Caco-2 (cell line): ENCODE data around the gene MACO1. TPM values are rescaled to one million over a fixed set of nuclear protein-coding genes. Genes with fewer than 3 reads are reported as not detected.

ENCODE experiments used
- BruUV-seq: library from RNA; stranded (reverse); fragments of 400-500 nt; replicated peaks from 2 replicates; lab custom pipeline; 2021; lab: Mats Ljungman, UMichigan
- CTCF ChIA-PET: fragments of 300-600 bp; sonication (Branson Sonifier 250); formaldehyde crosslinking; loops from one replicate; lab custom pipeline; 2022; ENCODE audit warnings: antibody characterized with exemption; lab: Charles Lee
- POLR2A ChIA-PET: fragments of 300-600 bp; sonication (Branson Sonifier 250); formaldehyde crosslinking; loops from one replicate; lab custom pipeline; 2022; ENCODE audit warnings: antibody characterized with exemption; lab: Charles Lee
- DNase-seq, 2 experiments: peaks; one replicate each; pipeline versions ENCODE4 v3.0.0 to v3.0.0-alpha.2; 2020 to 2022
- H3K27me3 ChIP-seq: replicated peaks from 2 replicates; pipeline ENCODE4 v1.6.0; 2011; ENCODE audit warnings: low read length; ENCODE audit not compliant: control insufficient read depth, insufficient read depth
- H3K36me3 ChIP-seq: 2 replicates; pipeline ENCODE4 v1.5.1; 2011; ENCODE audit warnings: low read length; ENCODE audit not compliant: control insufficient read depth, insufficient read depth
- H3K4me1 ChIP-seq: fragments of 250-450 bp; sonication (Bioruptor Pico); 2 replicates; pipeline ENCODE4 v1.5.1; 2020; ENCODE audit warnings: mild to moderate bottlenecking
- H3K4me3 ChIP-seq: 2 replicates; pipeline ENCODE4 v1.5.1; 2011; ENCODE audit warnings: low read depth, mild to moderate bottlenecking, control low read depth, low read length
- H3K9me3 ChIP-seq: fragments of 250-450 bp; sonication (Bioruptor Pico); 2 replicates; pipeline ENCODE4 v1.5.1; 2020; ENCODE audit warnings: mild to moderate bottlenecking, moderate library complexity
- H3K27ac Mint-ChIP-seq: one replicate; pipeline ENCODE4 v1.8.0; 2022; ENCODE audit warnings: mixed read lengths; ENCODE audit not compliant: unreplicated experiment
- H3K27me3 Mint-ChIP-seq: one replicate; pipeline ENCODE4 v1.8.0; 2022; ENCODE audit warnings: mixed read lengths; ENCODE audit not compliant: insufficient read depth, unreplicated experiment
- H3K36me3 Mint-ChIP-seq: one replicate; pipeline ENCODE4 v1.8.0; 2022; ENCODE audit warnings: mild to moderate bottlenecking, mixed read lengths; ENCODE audit not compliant: insufficient read depth, unreplicated experiment
- H3K4me1 Mint-ChIP-seq: one replicate; pipeline ENCODE4 v1.8.0; 2022; ENCODE audit warnings: low read depth, mixed read lengths; ENCODE audit not compliant: unreplicated experiment
- H3K4me3 Mint-ChIP-seq: one replicate; pipeline ENCODE4 v1.8.0; 2022; ENCODE audit warnings: mild to moderate bottlenecking, moderate library complexity, mixed read lengths; ENCODE audit not compliant: unreplicated experiment
- H3K9me3 Mint-ChIP-seq: one replicate; pipeline ENCODE4 v1.8.0; 2022; ENCODE audit warnings: mixed read lengths; ENCODE audit not compliant: unreplicated experiment
- intact Hi-C: fragments of 100-400 bp; cut with micrococcal nuclease; formaldehyde crosslinking; loops from one replicate; pipeline ENCODE4 v1.10.0; 2022; ENCODE audit not compliant: unreplicated experiment
- total RNA-seq: library from RNA; stranded (reverse); gene quantifications from 2 replicates; pipeline ENCODE4 v1.2.3, GENCODE V29; 2022
- TF ChIP-seq, protein P1 (sequence below), 2 experiments: fragments of 200-600 bp in 1 of 2; IDR thresholded peaks; 1 replicate in 1 of 2; 2 replicates in 1 of 2; pipeline versions ENCODE4 v1.5.1 to v1.8.0; 2011 to 2022; ENCODE audit warnings: antibody characterized with exemption in 1 of 2, control low read depth in 1 of 2, inconsistent platforms in 1 of 2, low read depth in 1 of 2, low read length in 1 of 2, mild to moderate bottlenecking in 1 of 2, moderate library complexity in 1 of 2; ENCODE audit not compliant: insufficient read depth in 1 of 2, severe bottlenecking in 1 of 2, unreplicated experiment in 1 of 2

MACO1 gene
- total RNA-seq, 1 experiment from 2014 or later, result 16.8 TPM

DNA sequence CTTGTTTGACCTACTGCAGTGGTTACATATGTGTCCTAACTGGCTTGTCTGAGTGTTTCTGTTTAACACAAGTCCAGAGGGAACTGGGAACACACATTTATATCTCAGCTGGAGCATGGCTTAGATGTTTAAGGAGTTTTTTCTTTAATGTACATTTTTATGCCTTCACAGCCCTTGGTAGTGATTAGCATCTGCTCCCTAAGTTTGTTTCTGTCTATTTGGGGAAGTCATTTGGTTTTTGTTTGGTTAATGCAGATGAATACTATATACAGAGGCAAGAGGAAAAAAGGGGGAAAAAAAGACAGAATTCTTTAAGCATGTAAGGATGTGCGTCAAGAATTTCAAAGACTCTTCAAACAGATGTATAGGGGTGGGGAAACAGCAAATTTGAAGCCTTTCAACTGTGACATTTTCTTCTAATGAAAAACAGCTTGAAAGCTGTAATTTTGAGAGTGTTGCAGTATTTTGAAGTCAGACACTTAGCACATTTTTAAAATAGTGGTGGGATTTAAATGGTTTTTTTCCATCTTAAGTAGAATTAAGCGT, 15.4 kb downstream of the MACO1 start:
- Mint-ChIP-seq H3K27ac (no peak overlapping the region), H3K9me3 (no peaks in the 10 kb centered on the region), H3K27me3 (no peaks in the 10 kb centered on the region), H3K36me3 (peaks cover 6% of the 10 kb centered on the region), H3K4me3 (no peak overlapping the region), H3K4me1 (peaks cover 10% of the 10 kb centered on the region)
- Histone ChIP-seq H3K4me1 (peaks cover 7% of the 10 kb centered on the region; the same call in 1 of the 2 replicates), H3K36me3 (no peaks in the 10 kb centered on the region), H3K27me3 (no peaks in the 10 kb centered on the region), H3K9me3 (no peaks in the 10 kb centered on the region), H3K4me3 (no peak overlapping the region)
- DNase-seq, result no peak
- intact Hi-C loops, result no loop called here
- TF ChIP-seq, protein P1, sequence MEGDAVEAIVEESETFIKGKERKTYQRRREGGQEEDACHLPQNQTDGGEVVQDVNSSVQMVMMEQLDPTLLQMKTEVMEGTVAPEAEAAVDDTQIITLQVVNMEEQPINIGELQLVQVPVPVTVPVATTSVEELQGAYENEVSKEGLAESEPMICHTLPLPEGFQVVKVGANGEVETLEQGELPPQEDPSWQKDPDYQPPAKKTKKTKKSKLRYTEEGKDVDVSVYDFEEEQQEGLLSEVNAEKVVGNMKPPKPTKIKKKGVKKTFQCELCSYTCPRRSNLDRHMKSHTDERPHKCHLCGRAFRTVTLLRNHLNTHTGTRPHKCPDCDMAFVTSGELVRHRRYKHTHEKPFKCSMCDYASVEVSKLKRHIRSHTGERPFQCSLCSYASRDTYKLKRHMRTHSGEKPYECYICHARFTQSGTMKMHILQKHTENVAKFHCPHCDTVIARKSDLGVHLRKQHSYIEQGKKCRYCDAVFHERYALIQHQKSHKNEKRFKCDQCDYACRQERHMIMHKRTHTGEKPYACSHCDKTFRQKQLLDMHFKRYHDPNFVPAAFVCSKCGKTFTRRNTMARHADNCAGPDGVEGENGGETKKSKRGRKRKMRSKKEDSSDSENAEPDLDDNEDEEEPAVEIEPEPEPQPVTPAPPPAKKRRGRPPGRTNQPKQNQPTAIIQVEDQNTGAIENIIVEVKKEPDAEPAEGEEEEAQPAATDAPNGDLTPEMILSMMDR (IDR thresholded peaks at IDR 0.05; ENCODE audit: insufficient read depth in 1 of 2, low read depth in 1 of 2, low read length in 1 of 2, severe bottlenecking in 1 of 2, unreplicated experiment in 1 of 2), result no peak
- POLR2A ChIA-PET, result no interaction called here
- CTCF ChIA-PET, result no interaction called here
- BruUV-seq, result no TSS peak

DNA sequence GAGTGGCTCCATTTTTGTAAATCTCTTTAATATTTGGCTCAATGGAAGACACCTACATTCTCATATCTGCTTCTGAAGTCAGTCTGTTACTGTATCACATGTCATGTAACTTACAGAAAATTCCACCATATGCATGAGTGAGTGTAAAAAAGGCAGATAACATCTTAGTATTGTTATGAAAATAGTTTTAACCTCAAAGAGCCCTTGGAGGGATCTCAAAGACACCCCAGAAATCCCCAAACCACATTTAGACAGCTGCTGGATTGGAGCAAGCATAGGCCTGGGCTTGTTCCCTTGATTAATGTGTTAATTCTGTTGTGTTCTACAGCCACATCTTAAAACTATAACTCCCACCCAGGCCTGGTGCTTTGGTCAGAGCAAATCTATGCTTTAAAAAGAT, 16.9 kb downstream of the MACO1 start:
- intact Hi-C loops, result no loop called here
- DNase-seq, result no peak
- Mint-ChIP-seq H3K4me1 (no peaks in the 10 kb centered on the region), H3K36me3 (peaks cover 6% of the 10 kb centered on the region), H3K9me3 (no peaks in the 10 kb centered on the region), H3K27ac (no peak overlapping the region), H3K4me3 (no peak overlapping the region), H3K27me3 (no peaks in the 10 kb centered on the region)
- Histone ChIP-seq H3K27me3 (no peaks in the 10 kb centered on the region), H3K36me3 (no peaks in the 10 kb centered on the region), H3K4me1 (peaks cover under 1% of the 10 kb centered on the region; the same call in 1 of the 2 replicates), H3K4me3 (no peak overlapping the region), H3K9me3 (no peaks in the 10 kb centered on the region)
- TF ChIP-seq, protein P1 (IDR thresholded peaks at IDR 0.05; ENCODE audit: insufficient read depth in 1 of 2, low read depth in 1 of 2, low read length in 1 of 2, severe bottlenecking in 1 of 2, unreplicated experiment in 1 of 2), result no peak
- POLR2A ChIA-PET, result no interaction called here
- BruUV-seq, result no TSS peak
- CTCF ChIA-PET, result no interaction called here

- no TSS peak for BruUV-seq
- Mint-ChIP-seq H3K27me3 (no peaks in the 10 kb centered on the region), H3K36me3 (peaks cover 6% of the 10 kb centered on the region), H3K9me3 (no peaks in the 10 kb centered on the region), H3K27ac (no peak overlapping the region), H3K4me3 (no peak overlapping the region), H3K4me1 (no peaks in the 10 kb centered on the region)
- Histone ChIP-seq H3K36me3 (no peaks in the 10 kb centered on the region), H3K4me1 (no peaks in the 10 kb centered on the region), H3K9me3 (no peaks in the 10 kb centered on the region), H3K4me3 (no peak overlapping the region), H3K27me3 (no peaks in the 10 kb centered on the region)
- POLR2A ChIA-PET, result no interaction called here
- intact Hi-C loops, result no loop called here
- TF ChIP-seq, protein P1 (IDR thresholded peaks at IDR 0.05; ENCODE audit: insufficient read depth in 1 of 2, low read depth in 1 of 2, low read length in 1 of 2, severe bottlenecking in 1 of 2, unreplicated experiment in 1 of 2), result no peak
- CTCF ChIA-PET, result no interaction called here
- DNase-seq, result no peak
Observed at GRCh38 chr1:25450891-25451290, 20.2 kb downstream of the MACO1 start.
